HEK293T (cell line): Measurements from ENCODE around the gene TLN1.

ENCODE experiments used
- CTCF ChIA-PET: fragments of 350-600 bp; formaldehyde crosslinking; extraction: SDS; loops from one replicate; lab custom pipeline; 2021; ENCODE audit warnings: antibody characterized with exemption, inconsistent platforms; lab: Yijun Ruan, JAX
- POLR2A ChIA-PET: fragments of 350-600 bp; formaldehyde crosslinking; extraction: SDS; loops from one replicate; lab custom pipeline; 2020; ENCODE audit warnings: antibody characterized with exemption, inconsistent platforms; lab: Yijun Ruan, JAX
- DNase-seq: peaks from one replicate; pipeline ENCODE4 v3.0.0; 2012; ENCODE audit warnings: mixed read lengths; ENCODE audit errors: extremely low spot score
- ARNT ChIP-seq: fragments of 450-650 bp; IDR thresholded peaks from 2 replicates; pipeline ENCODE4 v1.6.1; 2017; ENCODE audit warnings: mild to moderate bottlenecking
- BHLHE40 ChIP-seq: fragments of 450-650 bp; IDR thresholded peaks from 2 replicates; pipeline ENCODE4 v1.6.1; 2016; ENCODE audit warnings: mild to moderate bottlenecking, moderate library complexity, borderline replicate concordance
- CTBP1 ChIP-seq: fragments of 450-650 bp; IDR thresholded peaks from 2 replicates; pipeline ENCODE4 v1.6.1; 2016; ENCODE audit warnings: borderline replicate concordance
- ELF4 ChIP-seq: fragments of 450-650 bp; IDR thresholded peaks from 2 replicates; pipeline ENCODE4 v1.6.1; 2017; ENCODE audit warnings: antibody characterized with exemption
- FOXA1 ChIP-seq: fragments of 450-650 bp; IDR thresholded peaks from 2 replicates; pipeline ENCODE4 v1.6.1; 2016; ENCODE audit warnings: mild to moderate bottlenecking
- FOXK2 ChIP-seq: fragments of 450-650 bp; IDR thresholded peaks from 2 replicates; pipeline ENCODE4 v1.6.1; 2016; ENCODE audit warnings: mild to moderate bottlenecking
- FOXM1 ChIP-seq: fragments of 450-650 bp; IDR thresholded peaks from 2 replicates; pipeline ENCODE4 v1.6.1; 2017; ENCODE audit warnings: mild to moderate bottlenecking, borderline replicate concordance
- HDGF ChIP-seq: fragments of 450-650 bp; IDR thresholded peaks from 2 replicates; pipeline ENCODE4 v1.6.1; 2017; ENCODE audit warnings: antibody characterized with exemption, borderline replicate concordance
- L3MBTL2 ChIP-seq: fragments of 450-650 bp; conservative IDR thresholded peaks from 2 replicates; pipeline ENCODE4 v1.6.1; 2016; ENCODE audit warnings: mild to moderate bottlenecking
- LEF1 ChIP-seq: fragments of 450-650 bp; IDR thresholded peaks from 2 replicates; pipeline ENCODE4 v1.6.1; 2017; ENCODE audit warnings: mild to moderate bottlenecking, borderline replicate concordance
- NFRKB ChIP-seq: fragments of 450-650 bp; IDR thresholded peaks from 2 replicates; pipeline ENCODE4 v1.6.1; 2016; ENCODE audit warnings: mild to moderate bottlenecking, moderate library complexity
- SP1 ChIP-seq: fragments of 450-650 bp; IDR thresholded peaks from 2 replicates; pipeline ENCODE4 v1.6.1; 2017
- SUZ12 ChIP-seq: fragments of 450-650 bp; IDR thresholded peaks from 2 replicates; pipeline ENCODE4 v1.6.1; 2016; ENCODE audit warnings: mild to moderate bottlenecking
- TARDBP ChIP-seq: fragments of 450-650 bp; IDR thresholded peaks from 2 replicates; pipeline ENCODE4 v1.6.1; 2016
- ZNF384 ChIP-seq: fragments of 450-650 bp; IDR thresholded peaks from 2 replicates; pipeline ENCODE4 v1.6.1; 2016
- TF ChIP-seq, protein P1 (sequence below): fragments of 450-650 bp; IDR thresholded peaks from 2 replicates; pipeline ENCODE4 v1.6.1; 2016

Gene TLN1

DNA sequence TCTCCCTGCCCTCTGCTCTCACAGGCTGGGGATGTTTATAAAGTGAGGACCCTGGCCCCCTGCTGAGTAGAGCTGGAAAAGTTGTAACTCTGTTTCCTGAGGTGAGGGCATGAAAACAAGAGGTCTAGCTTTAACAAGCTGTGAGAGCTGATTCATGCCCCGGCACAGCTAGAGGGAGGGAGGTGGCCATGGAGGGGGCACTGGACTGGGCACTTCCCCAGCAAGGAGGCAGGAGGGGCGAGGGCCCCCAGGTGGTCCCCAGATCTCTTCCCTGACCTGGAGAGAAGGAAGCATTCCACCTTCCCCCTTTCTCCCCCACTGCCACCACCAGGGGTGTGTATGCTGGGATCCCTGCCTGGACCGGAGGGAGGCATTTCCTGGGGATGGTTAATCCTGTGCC, 22.3 kb upstream of the TLN1 start, which contains the start of gene MSMP:
TSS of gene MSMP (minus strand) at position 13 of the 400 bp plus-strand sequence. CDS start 147 bp downstream, outside the sequence.
- ChIA-PET POLR2A (no interaction called here), CTCF (no interaction called here)
- TF ChIP-seq LEF1 (no peak), FOXM1 (no peak), HDGF (no peak), ARNT (no peak), CTBP1 (no peak), BHLHE40 (no peak), ELF4 (no peak), FOXK2 (no peak), FOXA1 (no peak)
- no peak for DNase-seq

- DNase-seq, result no peak
- TF ChIP-seq NFRKB, result no peak
- no peak for TF ChIP-seq FOXM1
- no peak for TF ChIP-seq SUZ12
- no peak for TF ChIP-seq TARDBP
- no peak for TF ChIP-seq ARNT
- TF ChIP-seq FOXK2, result no peak
- no peak for TF ChIP-seq FOXA1
- TF ChIP-seq LEF1, result no peak
- TF ChIP-seq ZNF384, result no peak
- no peak for TF ChIP-seq CTBP1
- TF ChIP-seq BHLHE40, result no peak
- POLR2A ChIA-PET, result no interaction called here
- CTCF ChIA-PET, result no interaction called here
Measured at GRCh38 chr9:35753466-35753865, 21.5 kb upstream of the TLN1 start.

GRCh38 chr9:35750256-35750531, 18.2 kb upstream of the TLN1 start:
- ChIA-PET CTCF (no interaction called here), POLR2A (interaction anchor here (1.4 to 3.0 kb wide), 2 partner anchors 13 to 62 kb away, joined by 4 to 15 read pairs; partner anchors contain the start of gene SPAG8)
- DNase-seq, result no peak
- TF ChIP-seq ELF4 (no peak), BHLHE40 (no peak), ARNT (no peak), SUZ12 (no peak), L3MBTL2 (no peak), SP1 (no peak), FOXA1 (no peak), CTBP1 (no peak), TARDBP (no peak), FOXM1 (no peak), LEF1 (no peak), ZNF384 (no peak), NFRKB (no peak), FOXK2 (no peak), HDGF (no peak)
- TF ChIP-seq, protein P1, sequence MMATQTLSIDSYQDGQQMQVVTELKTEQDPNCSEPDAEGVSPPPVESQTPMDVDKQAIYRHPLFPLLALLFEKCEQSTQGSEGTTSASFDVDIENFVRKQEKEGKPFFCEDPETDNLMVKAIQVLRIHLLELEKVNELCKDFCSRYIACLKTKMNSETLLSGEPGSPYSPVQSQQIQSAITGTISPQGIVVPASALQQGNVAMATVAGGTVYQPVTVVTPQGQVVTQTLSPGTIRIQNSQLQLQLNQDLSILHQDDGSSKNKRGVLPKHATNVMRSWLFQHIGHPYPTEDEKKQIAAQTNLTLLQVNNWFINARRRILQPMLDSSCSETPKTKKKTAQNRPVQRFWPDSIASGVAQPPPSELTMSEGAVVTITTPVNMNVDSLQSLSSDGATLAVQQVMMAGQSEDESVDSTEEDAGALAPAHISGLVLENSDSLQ, result no peak

DNA sequence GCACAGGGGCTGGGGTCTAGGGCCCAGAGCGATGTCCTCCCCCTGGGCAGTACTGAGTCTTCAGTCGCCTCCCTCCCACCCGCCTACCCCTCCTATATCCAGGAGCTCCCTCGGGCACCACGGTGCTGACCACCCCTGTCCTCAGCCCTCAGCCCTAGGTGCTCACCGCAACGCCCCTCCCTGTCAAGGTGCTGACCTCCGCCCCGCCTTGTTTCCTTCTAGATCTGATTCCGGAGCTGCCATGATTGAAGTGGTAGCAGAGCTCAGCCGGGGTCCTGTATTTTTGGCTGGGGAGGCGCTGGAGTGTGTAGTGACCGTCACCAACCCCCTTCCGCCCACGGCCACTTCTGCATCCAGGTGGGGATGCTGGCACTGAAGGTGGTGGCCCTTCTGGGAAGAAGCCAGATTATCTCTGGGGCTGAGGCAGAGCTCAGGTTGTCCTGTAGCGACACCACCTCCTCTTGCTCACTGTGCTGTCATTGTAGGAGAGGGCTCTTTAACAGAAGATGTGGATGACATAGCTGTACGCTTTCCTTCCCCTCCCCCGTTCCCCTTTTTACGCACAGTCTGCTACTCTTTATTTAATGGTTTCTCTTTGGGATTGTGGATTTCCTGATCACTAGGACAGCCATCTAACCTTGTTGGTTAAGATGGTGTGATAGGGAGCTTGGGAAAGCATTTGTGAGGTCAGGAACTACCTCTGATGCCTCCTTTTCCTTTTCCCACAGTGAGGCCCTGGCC, 17.7 kb upstream of the TLN1 start:
- ChIA-PET POLR2A (interaction anchor here (1.2 to 3.3 kb wide), 7 partner anchors 10 to 85 kb away, joined by 3 to 20 read pairs (median 5); partner anchors contain the start of genes ARHGEF39, CREB3, SPAG8 and TLN1), CTCF (interaction anchor here (0.8 kb wide), 1 partner anchor 53 kb away, joined by 3 read pairs; no protein-coding TSS in a partner anchor)
- DNase-seq, result peak; percentile 32
- TF ChIP-seq ELF4 (no peak), FOXA1 (no peak), HDGF (no peak), TARDBP (no peak), NFRKB (no peak), BHLHE40 (no peak), ZNF384 (no peak), L3MBTL2 (no peak), ARNT (no peak), SUZ12 (no peak)

DNA sequence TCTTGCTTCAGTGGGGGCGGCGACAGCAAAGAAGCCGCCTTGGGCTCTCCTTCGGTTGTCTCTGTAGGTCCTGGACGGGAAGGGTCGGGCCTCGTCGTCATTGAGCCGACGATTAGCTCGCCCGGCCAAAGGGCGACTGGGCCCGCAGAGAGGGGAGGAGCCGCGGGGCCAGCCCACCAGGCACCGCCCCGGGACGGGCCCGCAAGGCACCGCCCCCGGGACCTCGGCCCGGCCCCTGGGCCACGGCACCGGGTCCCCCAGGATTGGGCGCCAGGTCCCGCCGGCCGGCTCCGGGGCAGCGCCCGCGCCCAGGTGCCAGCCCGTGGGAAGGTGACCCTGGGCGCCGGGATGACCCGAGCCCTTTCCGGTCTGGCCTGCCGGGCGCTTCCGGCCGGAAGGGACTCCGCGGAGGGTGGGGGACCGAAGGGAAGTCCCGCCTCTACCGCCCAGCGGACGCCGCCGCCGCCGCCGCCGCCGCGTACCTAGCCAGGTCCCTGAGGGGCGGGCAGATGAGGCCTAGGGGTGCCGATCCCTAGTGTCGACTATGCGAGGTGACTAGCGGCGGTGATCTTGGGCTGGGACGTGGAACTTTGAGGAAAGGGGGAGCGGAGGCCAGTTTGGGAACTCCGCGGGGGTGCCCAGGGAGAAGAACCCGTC, 17.0 kb upstream of the TLN1 start, which contains the start of the genes GBA2 and RGP1:
TSS of gene GBA2 (minus strand) at position 371 of the 657 bp plus-strand sequence. CDS start 524 bp downstream, outside the sequence.
TSS of gene RGP1 (plus strand) at position 430 of the 657 bp plus-strand sequence. CDS start 469 bp downstream, outside the sequence.
- POLR2A ChIA-PET, result interaction anchor here (0.8 to 3.3 kb wide), 11 partner anchors 9 to 133 kb away, joined by 3 to 20 read pairs (median 4); partner anchors contain the start of genes ARHGEF39, CREB3, HINT2 and SPAG8
- TF ChIP-seq TARDBP (no peak), BHLHE40 (no peak), ARNT (0 out of 2 replicates have a peak, but pooled peaks have one; percentile 34), ELF4 (no peak)
- TF ChIP-seq, protein P1, result no peak
- CTCF ChIA-PET, result interaction anchor here (0.8 to 1.2 kb wide), 3 partner anchors 13 to 145 kb away, joined by 3 to 4 read pairs (median 3); no protein-coding TSS in a partner anchor
- peak; percentile 87 for DNase-seq

GRCh38 chr9:35748242-35748857, 16.4 kb upstream of the TLN1 start:
- ChIA-PET CTCF (interaction anchor here (1.0 to 1.8 kb wide), 3 partner anchors 12 to 145 kb away, joined by 3 to 5 read pairs (median 4); partner anchors contain the start of genes CREB3 and TLN1), POLR2A (interaction anchor here (0.8 to 3.3 kb wide), 10 partner anchors 9 to 134 kb away, joined by 3 to 20 read pairs (median 4); partner anchors contain the start of genes ARHGEF39, CREB3, HINT2 and TLN1)
- no peak for TF ChIP-seq TARDBP
- no peak for TF ChIP-seq FOXA1
- TF ChIP-seq, protein P1, result no peak
- no peak for TF ChIP-seq FOXM1
- no peak for TF ChIP-seq CTBP1
- no peak for DNase-seq
